Activated CD8-positive, alpha-beta memory T cell treated with anti-CD3 and anti-CD28 coated beads, Interleukin-2, amount 50 U/mL, for 24 hours (primary cell): Measurements from ENCODE around the gene CRYGD.
"Not testable (repeated sequence)": the region's sequence is repeated elsewhere in the genome, so short reads cannot be mapped to it uniquely, and the experiment has no call there.

ENCODE experiments used
- DNase-seq: peaks from one replicate; pipeline ENCODE4 v3.0.0-alpha.2; 2020; ENCODE audit errors: extremely low read depth

CRYGD gene

DNA sequence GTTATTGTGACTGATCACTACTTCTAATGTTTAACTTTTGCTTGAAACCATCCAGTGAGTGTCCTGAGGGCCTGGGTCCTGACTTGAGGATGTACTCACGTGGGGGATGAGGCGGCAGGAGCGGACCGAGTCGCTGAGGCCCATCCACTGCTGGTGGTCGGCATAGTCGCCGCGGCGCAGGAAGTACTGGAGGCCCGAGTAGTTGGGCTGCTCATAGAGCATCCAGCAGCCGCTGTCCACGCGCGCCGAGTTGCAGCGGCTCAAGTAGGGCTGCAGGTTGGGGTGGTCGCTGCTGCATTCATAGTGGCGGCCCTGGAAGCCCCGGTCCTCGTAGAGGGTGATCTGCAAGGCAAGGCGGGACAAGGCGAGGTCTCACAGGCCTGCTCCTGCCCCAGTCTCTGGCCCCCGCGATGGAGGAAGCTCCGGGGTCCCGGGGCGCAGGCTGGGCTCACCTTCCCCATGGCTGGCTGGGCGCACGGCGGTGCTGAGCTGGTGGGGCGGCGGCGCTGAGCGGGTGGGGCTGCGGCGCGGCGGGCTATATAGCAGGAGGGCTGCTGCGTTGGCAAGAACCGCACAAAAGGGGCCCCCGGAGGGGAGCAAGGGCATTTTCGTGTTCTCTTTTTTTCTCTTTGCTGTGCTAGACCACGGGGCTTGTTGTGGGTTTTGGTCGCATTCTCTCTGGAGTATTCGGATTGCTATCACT is at the start of gene CRYGD:
CRYGD (minus strand) TSS at position 512 of the 703 bp plus-strand sequence; CDS start at position 461, 51 bp downstream.
- not testable (repeated sequence) for DNase-seq

- no peak for DNase-seq
Observed at GRCh38 chr2:208172125-208172524, 47.8 kb upstream of the CRYGD start.

DNA sequence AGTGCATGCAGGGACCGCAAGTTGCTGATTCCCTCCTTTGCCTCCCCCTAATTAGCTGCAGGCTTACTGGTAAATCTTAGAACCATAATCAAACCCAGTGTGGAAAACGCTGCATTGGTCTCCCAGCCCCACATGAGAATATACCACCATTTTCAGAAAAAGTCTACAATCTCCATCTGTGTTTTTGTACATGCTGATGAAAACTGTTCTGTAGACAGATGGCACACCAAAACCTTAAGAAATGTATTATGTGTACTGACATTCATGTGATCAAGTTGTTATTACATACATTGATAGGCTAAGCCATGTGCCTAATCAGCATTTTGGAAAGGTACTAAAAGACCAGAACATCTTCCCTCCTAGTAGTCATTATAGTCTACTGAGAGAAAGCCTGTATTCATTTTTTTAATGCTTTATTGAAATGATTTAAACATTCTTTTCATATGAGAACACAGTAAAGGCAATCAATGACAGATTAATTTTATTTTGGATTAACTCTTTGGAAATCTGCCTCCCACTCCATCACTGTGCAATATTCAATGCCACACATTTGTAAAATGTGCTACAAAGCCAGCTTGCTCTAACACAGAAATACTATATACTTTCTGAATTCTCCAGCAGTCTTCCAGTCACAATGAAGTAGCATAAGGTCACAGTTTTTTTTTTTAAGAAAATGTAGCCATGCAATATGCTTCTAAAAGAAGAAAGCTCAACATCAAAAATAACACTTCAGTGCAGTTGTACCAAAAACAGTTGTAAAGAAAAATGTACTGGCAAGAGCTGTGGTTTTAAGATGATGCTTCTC is 40.8 kb upstream of the CRYGD start:
- no peak for DNase-seq

DNA sequence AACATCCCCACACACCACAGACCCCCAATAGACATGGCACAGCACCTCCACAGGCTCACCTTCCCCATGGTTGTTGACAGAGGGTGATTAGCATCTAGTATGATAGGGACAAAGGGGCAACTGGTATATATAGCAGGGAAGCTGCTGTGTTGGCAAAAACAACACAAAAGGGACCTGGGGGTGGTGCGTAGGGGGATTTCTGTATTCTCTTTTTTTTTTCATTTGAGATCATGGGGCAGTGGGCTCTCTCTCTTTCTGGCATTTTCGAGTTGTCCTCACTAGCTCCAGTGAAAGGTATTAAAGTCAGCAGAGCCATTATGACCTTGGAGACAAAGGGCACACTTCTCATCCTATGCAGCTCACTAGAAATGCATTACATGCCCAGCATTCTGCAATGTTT is 39.2 kb upstream of the CRYGD start, which contains the start of gene CRYGA:
CRYGA (minus strand) TSS at position 101 of the 400 bp plus-strand sequence; CDS start at position 68, 33 bp downstream.
- no peak for DNase-seq

GRCh38 chr2:208156439-208156838 is 32.1 kb upstream of the CRYGD start:
- DNase-seq = no peak

- DNase-seq = no peak
Observed at GRCh38 chr2:208153156-208153555, 28.8 kb upstream of the CRYGD start.

DNA sequence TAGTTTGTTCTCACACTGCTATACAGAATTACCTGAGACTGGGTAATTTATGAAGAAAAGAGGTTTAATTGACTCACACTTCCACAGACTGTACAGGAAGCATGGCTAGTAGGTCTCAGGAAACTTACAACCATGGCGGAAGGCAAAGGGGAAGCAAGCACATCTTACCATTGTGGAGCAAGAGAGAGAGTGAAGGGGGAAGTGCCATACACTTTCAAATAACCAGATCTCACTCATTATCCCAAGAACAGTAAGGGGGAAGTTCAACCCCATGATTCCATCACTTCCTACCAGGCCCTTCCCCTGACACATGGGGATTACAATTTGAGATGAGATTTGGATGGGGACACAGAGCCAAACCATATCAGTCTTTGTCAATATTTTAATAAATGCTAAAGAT is 26.6 kb upstream of the CRYGD start:
- no peak for DNase-seq

DNA sequence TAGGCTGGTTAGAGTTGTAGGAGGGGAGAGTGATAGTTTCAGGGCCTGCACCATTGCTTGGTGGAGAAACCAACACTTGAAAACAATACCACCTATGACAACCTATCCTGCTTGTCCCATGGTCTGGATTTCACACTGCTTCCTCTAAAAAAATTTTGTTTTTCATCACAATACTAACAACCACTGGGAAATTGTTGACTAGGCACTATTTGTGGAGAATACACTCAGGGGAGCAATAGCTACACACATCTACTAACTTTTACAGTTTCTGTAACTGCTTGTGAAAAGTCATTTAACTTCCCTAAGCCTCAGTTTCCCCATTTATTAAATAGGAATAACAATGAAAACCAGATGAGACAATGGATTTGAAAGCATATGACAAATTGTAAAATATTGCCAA is 25.8 kb upstream of the CRYGD start:
- no peak for DNase-seq

DNA sequence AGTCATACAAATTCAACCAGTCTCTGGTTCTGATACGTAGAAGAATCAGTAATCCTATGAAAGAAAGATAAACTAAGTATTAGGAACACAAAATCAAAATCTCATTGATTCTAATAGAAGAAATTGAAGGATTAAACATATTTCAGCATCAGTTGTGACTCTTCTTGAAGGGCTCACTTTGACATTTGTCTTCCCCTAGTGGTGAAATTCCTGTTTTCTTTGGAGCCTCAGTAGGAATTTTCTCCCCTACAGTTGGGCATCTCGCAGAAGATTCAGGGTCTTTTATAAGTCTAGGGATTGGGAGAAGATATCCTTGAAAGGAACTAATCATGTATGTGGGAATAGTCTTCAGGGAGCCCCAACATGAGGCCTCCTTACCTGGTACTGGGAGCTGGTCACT is 24.5 kb upstream of the CRYGD start:
- no peak for DNase-seq

- no peak for DNase-seq
Observed at GRCh38 chr2:208147759-208148158, 23.4 kb upstream of the CRYGD start.

DNA sequence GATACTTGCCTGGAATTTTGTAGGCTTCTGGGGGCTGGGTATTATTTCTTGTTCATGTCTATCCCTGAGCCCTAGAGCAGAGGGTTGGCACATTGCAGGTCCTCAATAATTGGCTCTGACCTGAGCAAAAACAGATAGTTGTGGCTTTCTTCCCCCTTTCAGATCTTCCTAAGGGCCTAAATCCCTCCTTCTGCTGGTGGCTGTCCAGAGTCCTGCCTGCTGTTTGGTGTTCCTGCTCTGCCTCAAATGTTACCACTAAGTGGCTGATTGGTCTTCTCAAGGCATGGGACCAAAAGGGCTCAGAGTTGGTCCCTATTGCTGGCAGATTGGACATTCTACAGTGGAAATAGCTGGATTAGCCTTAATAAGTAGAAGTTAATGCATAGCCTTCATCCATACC is 22.7 kb upstream of the CRYGD start:
- DNase-seq = no peak

DNA sequence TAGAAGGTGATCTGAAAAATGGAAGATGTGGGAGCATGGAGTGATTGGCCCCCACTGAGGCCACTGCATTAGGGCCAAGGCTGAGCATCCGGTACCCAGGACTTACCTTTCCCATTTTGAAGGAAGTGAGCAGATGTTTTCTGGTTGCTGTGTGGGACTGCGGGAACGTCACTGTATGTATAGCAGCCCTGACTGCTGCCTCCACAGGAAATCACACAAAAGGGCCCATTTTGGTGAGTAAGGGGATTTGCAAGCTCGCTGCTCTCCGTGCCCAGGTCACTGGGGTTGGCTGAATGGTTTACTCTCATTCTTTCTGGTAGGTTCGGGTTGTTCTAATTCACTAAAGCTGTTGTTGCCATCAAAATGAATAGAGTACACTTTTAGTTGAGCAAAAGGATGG is 21.7 kb upstream of the CRYGD start, which contains the start of gene CRYGB:
CRYGB (minus strand) TSS at position 153 of the 400 bp plus-strand sequence; CDS start at position 115, 38 bp downstream.
- no peak for DNase-seq

- no peak for DNase-seq
Observed at GRCh38 chr2:208142925-208143799, 18.8 kb upstream of the CRYGD start.

- no peak for DNase-seq
Observed at GRCh38 chr2:208142240-208142924, 18.1 kb upstream of the CRYGD start.

DNA sequence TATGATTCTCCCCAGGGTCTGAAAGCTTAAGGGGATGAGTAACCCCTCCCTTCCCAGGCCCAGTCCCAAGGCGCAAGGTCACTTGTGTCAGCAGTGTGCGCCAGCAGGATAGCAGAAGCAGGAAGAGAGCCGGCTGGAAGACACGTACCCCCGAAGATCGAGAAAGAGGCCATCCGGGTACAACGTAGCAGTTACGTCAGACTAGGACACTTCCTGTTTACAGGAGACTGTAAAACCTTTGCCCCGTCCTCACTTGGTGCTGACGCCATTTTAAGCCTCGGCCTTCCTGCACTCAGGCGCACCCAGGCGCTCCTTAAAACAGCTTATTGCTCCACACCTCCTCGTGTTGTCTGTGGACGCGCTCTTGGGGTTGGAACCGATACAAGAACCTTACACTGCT is 15.1 kb upstream of the CRYGD start:
- no peak for DNase-seq

GRCh38 chr2:208138334-208138733 is 14.0 kb upstream of the CRYGD start:
- DNase-seq = not testable (repeated sequence)

GRCh38 chr2:208136716-208137094 is 12.4 kb upstream of the CRYGD start:
- DNase-seq = no peak

DNA sequence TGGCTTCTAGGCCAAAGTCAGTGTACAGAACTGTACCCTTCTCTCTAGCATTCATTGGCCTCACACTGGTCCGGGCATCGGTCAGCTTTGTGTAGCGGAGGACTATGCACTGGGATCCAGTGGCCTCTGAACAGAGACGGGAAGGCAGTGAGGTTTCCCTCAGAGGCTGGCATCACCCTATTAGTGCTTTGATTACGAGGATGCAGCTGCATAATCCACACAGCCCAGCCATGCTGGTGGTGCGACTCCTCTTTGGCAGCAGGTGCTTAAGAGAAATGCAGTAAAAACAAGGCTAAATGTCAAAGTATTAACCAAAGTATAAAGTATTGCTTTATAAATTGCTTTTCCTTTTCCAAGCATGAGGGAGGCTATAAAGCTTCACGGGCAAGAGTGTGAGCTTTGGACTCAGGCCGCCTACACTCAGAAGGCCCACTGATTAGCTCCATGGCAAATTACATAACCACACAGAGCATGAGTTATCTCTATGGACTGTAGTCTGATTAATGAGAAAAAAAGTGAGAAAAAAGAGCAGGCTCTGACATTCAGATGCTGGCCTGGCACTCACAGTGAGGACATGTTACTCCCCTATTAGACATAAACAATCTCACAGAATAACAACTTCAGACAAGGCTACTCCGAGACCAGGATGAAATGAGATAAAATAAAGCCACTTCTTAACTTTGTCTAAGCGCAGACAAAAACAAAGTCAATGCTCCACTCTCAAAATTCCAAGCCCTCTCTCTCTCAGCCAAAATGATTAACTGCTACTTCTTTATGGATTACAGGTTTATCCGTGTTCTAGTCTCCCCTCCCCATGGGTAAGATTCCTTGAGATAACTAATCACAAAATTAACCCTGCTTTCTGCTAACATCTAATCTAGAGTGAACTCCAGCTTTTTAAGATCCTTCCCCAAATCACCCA is 11.7 kb upstream of the CRYGD start:
- DNase-seq = no peak

GRCh38 chr2:208134928-208135586 is 10.7 kb upstream of the CRYGD start:
- no peak for DNase-seq

DNA sequence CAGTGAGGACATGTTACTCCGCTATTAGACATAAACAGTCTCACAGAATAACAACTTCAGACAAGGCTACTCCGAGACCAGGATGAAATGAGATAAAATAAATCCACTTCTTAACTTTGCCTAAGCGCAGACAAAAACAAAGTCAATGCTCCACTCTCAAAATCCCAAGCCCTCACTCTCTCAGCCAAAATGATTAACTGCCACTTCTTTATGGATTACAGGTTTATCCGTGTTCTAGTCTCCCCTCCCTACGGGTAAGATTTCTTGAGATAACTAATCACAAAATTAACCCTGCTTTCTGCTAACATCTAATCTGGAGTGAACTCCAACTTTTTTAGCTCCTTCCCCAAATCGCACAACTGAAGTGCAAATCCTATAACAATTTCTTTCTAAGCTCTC is 6.4 kb upstream of the CRYGD start:
- DNase-seq = no peak
